Caco-2 (cell line): ENCODE data around the gene PCLAF. TPM values are rescaled to one million over a fixed set of nuclear protein-coding genes. Genes with fewer than 3 reads are reported as not detected.
"Not testable (repeated sequence)": the region's sequence is repeated elsewhere in the genome, so short reads cannot be mapped to it uniquely, and the experiment has no call there.

Source experiments
- BruUV-seq: library from RNA; stranded (reverse); fragments of 400-500 nt; replicated peaks from 2 replicates; lab custom pipeline; 2021; lab: Mats Ljungman, UMichigan
- CTCF ChIA-PET: fragments of 300-600 bp; sonication (Branson Sonifier 250); formaldehyde crosslinking; loops from one replicate; lab custom pipeline; 2022; ENCODE audit warnings: antibody characterized with exemption; lab: Charles Lee
- POLR2A ChIA-PET: fragments of 300-600 bp; sonication (Branson Sonifier 250); formaldehyde crosslinking; loops from one replicate; lab custom pipeline; 2022; ENCODE audit warnings: antibody characterized with exemption; lab: Charles Lee
- DNase-seq, 2 experiments: peaks; one replicate each; pipeline versions ENCODE4 v3.0.0 to v3.0.0-alpha.2; 2020 to 2022
- H3K27me3 ChIP-seq: replicated peaks from 2 replicates; pipeline ENCODE4 v1.6.0; 2011; ENCODE audit warnings: low read length; ENCODE audit not compliant: control insufficient read depth, insufficient read depth
- H3K36me3 ChIP-seq: 2 replicates; pipeline ENCODE4 v1.5.1; 2011; ENCODE audit warnings: low read length; ENCODE audit not compliant: control insufficient read depth, insufficient read depth
- H3K4me1 ChIP-seq: fragments of 250-450 bp; sonication (Bioruptor Pico); 2 replicates; pipeline ENCODE4 v1.5.1; 2020; ENCODE audit warnings: mild to moderate bottlenecking
- H3K4me3 ChIP-seq: 2 replicates; pipeline ENCODE4 v1.5.1; 2011; ENCODE audit warnings: low read depth, mild to moderate bottlenecking, control low read depth, low read length
- H3K9me3 ChIP-seq: fragments of 250-450 bp; sonication (Bioruptor Pico); 2 replicates; pipeline ENCODE4 v1.5.1; 2020; ENCODE audit warnings: mild to moderate bottlenecking, moderate library complexity
- H3K27ac Mint-ChIP-seq: one replicate; pipeline ENCODE4 v1.8.0; 2022; ENCODE audit warnings: mixed read lengths; ENCODE audit not compliant: unreplicated experiment
- H3K27me3 Mint-ChIP-seq: one replicate; pipeline ENCODE4 v1.8.0; 2022; ENCODE audit warnings: mixed read lengths; ENCODE audit not compliant: insufficient read depth, unreplicated experiment
- H3K36me3 Mint-ChIP-seq: one replicate; pipeline ENCODE4 v1.8.0; 2022; ENCODE audit warnings: mild to moderate bottlenecking, mixed read lengths; ENCODE audit not compliant: insufficient read depth, unreplicated experiment
- H3K4me1 Mint-ChIP-seq: one replicate; pipeline ENCODE4 v1.8.0; 2022; ENCODE audit warnings: low read depth, mixed read lengths; ENCODE audit not compliant: unreplicated experiment
- H3K4me3 Mint-ChIP-seq: one replicate; pipeline ENCODE4 v1.8.0; 2022; ENCODE audit warnings: mild to moderate bottlenecking, moderate library complexity, mixed read lengths; ENCODE audit not compliant: unreplicated experiment
- H3K9me3 Mint-ChIP-seq: one replicate; pipeline ENCODE4 v1.8.0; 2022; ENCODE audit warnings: mixed read lengths; ENCODE audit not compliant: unreplicated experiment
- intact Hi-C: fragments of 100-400 bp; cut with micrococcal nuclease; formaldehyde crosslinking; loops from one replicate; pipeline ENCODE4 v1.10.0; 2022; ENCODE audit not compliant: unreplicated experiment
- total RNA-seq: library from RNA; stranded (reverse); gene quantifications from 2 replicates; pipeline ENCODE4 v1.2.3, GENCODE V29; 2022
- TF ChIP-seq, protein P1 (sequence below), 2 experiments: fragments of 200-600 bp in 1 of 2; IDR thresholded peaks; 1 replicate in 1 of 2; 2 replicates in 1 of 2; pipeline versions ENCODE4 v1.5.1 to v1.8.0; 2011 to 2022; ENCODE audit warnings: antibody characterized with exemption in 1 of 2, control low read depth in 1 of 2, inconsistent platforms in 1 of 2, low read depth in 1 of 2, low read length in 1 of 2, mild to moderate bottlenecking in 1 of 2, moderate library complexity in 1 of 2; ENCODE audit not compliant: insufficient read depth in 1 of 2, severe bottlenecking in 1 of 2, unreplicated experiment in 1 of 2

Gene PCLAF
- total RNA-seq, 1 experiment from 2014 or later, result 93.7 TPM

DNA sequence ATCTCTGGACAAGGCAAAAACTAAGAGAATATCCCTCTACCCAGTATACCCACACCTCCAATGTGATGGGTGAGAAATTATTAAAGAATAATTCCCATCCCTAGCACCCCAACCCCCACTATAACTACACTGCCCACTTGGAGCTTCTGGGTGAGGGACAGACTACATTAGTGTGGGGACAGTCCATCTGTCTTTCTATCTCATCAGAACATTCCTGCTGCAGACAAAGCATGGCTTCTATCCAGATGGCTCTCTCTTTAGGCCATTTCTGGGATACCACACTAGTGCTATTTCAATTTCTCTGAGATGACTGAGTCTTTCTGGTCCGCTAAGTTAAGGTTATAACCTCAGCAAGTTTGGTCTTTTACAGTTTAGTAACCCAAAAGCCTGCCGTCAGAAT, 31.9 kb downstream of the PCLAF start:
- Mint-ChIP-seq H3K27ac (no peak overlapping the region), H3K9me3 (no peaks in the 10 kb centered on the region), H3K36me3 (peaks cover 6% of the 10 kb centered on the region), H3K4me1 (no peaks in the 10 kb centered on the region), H3K4me3 (no peak overlapping the region), H3K27me3 (no peaks in the 10 kb centered on the region)
- no TSS peak for BruUV-seq
- ChIA-PET CTCF (no interaction called here), POLR2A (no interaction called here)
- TF ChIP-seq, protein P1, sequence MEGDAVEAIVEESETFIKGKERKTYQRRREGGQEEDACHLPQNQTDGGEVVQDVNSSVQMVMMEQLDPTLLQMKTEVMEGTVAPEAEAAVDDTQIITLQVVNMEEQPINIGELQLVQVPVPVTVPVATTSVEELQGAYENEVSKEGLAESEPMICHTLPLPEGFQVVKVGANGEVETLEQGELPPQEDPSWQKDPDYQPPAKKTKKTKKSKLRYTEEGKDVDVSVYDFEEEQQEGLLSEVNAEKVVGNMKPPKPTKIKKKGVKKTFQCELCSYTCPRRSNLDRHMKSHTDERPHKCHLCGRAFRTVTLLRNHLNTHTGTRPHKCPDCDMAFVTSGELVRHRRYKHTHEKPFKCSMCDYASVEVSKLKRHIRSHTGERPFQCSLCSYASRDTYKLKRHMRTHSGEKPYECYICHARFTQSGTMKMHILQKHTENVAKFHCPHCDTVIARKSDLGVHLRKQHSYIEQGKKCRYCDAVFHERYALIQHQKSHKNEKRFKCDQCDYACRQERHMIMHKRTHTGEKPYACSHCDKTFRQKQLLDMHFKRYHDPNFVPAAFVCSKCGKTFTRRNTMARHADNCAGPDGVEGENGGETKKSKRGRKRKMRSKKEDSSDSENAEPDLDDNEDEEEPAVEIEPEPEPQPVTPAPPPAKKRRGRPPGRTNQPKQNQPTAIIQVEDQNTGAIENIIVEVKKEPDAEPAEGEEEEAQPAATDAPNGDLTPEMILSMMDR (IDR thresholded peaks at IDR 0.05; ENCODE audit: insufficient read depth in 1 of 2, low read depth in 1 of 2, low read length in 1 of 2, severe bottlenecking in 1 of 2, unreplicated experiment in 1 of 2), result no peak
- DNase-seq, result no peak
- 0 out of 2 replicates have a peak, but pooled peaks cover 2% of the 10 kb centered on the region for H3K4me1 ChIP-seq
- no peaks in the 10 kb centered on the region for H3K9me3 ChIP-seq
- no peaks in the 10 kb centered on the region for H3K27me3 ChIP-seq
- no peak overlapping the region for H3K4me3 ChIP-seq
- intact Hi-C loops, result no loop called here
- no peaks in the 10 kb centered on the region for H3K36me3 ChIP-seq

DNA sequence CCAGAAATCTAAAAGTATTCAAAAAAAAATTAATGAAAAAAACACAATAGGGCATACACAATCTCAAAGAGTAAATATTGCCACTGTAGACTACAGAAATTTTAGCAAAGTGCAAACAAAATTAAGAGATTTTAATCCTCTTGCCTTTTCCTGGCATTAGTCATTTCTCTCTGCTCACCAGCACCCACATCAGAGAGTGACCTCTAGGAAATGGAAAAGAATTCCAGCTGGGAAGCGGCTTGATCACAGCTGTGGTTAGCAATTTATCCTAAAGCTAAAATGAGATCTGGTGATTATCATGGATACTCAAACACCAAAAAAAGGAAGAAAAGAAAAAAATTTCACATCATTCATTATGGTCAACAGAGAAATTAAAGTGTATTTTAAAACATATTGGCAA, 32.8 kb downstream of the PCLAF start:
- intact Hi-C loops, result no loop called here
- no peak overlapping the region for H3K4me3 Mint-ChIP-seq
- no peaks in the 10 kb centered on the region for H3K4me1 ChIP-seq
- H3K27ac Mint-ChIP-seq, result no peak overlapping the region
- POLR2A ChIA-PET, result no interaction called here
- no TSS peak for BruUV-seq
- H3K36me3 ChIP-seq, result no peaks in the 10 kb centered on the region
- H3K9me3 Mint-ChIP-seq, result no peaks in the 10 kb centered on the region
- CTCF ChIA-PET, result interaction anchor here (0.6 kb wide), 1 partner anchor 30 kb away, joined by 4 read pairs; no protein-coding TSS in a partner anchor
- H3K9me3 ChIP-seq, result no peaks in the 10 kb centered on the region
- no peaks in the 10 kb centered on the region for H3K27me3 ChIP-seq
- TF ChIP-seq, protein P1 (IDR thresholded peaks at IDR 0.05; ENCODE audit: insufficient read depth in 1 of 2, low read depth in 1 of 2, low read length in 1 of 2, severe bottlenecking in 1 of 2, unreplicated experiment in 1 of 2), result no peak
- no peaks in the 10 kb centered on the region for H3K27me3 Mint-ChIP-seq
- H3K4me1 Mint-ChIP-seq, result no peaks in the 10 kb centered on the region
- H3K36me3 Mint-ChIP-seq, result peaks cover 6% of the 10 kb centered on the region
- no peak overlapping the region for H3K4me3 ChIP-seq
- DNase-seq, result no peak

DNA sequence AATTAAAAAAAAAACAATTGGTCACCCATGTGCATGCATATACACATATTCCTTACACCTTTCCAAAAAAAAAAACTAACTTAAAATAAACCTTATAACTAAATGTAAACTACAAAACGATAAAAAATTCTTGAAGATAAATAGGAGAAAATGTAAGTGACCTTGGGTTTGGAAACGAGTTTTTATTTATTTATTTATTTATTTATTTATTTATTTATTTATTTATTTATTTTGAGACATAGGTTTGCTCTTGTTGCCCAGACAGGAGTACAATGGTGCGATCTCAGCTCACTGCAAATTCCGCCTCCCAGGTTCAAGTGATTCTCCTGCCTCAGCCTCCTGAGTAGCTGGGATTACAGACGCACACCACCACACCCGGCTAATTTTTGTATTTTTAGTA, 35.0 kb downstream of the PCLAF start:
- H3K27ac Mint-ChIP-seq, H3K9me3 ChIP-seq, intact Hi-C loops, H3K36me3 ChIP-seq, H3K9me3 Mint-ChIP-seq, H3K4me1 ChIP-seq, BruUV-seq, H3K27me3 Mint-ChIP-seq, H3K36me3 Mint-ChIP-seq, POLR2A ChIA-PET, H3K4me3 Mint-ChIP-seq, DNase-seq, H3K27me3 ChIP-seq, H3K4me3 ChIP-seq, CTCF ChIA-PET, H3K4me1 Mint-ChIP-seq: not testable (repeated sequence)
